Neutrophil (primary cell): ENCODE results near the gene PLPPR3.
A peak's percentile ranks its signal among the peaks of the same experiment; 100 is the strongest.

ENCODE experiments used
- H3K27ac ChIP-seq: fragments of 200-600 bp; sonication (generic); 2 replicates; pipeline ENCODE4 v1.5.1; 2016; ENCODE audit warnings: mild to moderate bottlenecking, moderate library complexity
- H3K27me3 ChIP-seq: fragments of 200-600 bp; sonication (generic); 2 replicates; pipeline ENCODE4 v1.6.0; 2016; ENCODE audit warnings: mild to moderate bottlenecking
- H3K36me3 ChIP-seq: fragments of 200-600 bp; sonication (generic); 2 replicates; pipeline ENCODE4 v1.5.1; 2017
- H3K4me1 ChIP-seq, 2 experiments: fragments of 200-600 bp in 1 of 2; sonication (generic) in 1 of 2; 1 replicate in 1 of 2; 2 replicates in 1 of 2; pipeline versions ENCODE4 v1.5.1 to v1.6.1; 2013 to 2016; ENCODE audit warnings: low read depth in 1 of 2, low read length in 1 of 2, mild to moderate bottlenecking in 1 of 2, moderate library complexity in 1 of 2; ENCODE audit not compliant: control insufficient read depth in 1 of 2, insufficient read depth in 1 of 2
- H3K4me3 ChIP-seq, 2 experiments: fragments of 200-600 bp in 1 of 2; sonication (generic) in 1 of 2; 1 replicate in 1 of 2; 2 replicates in 1 of 2; pipeline ENCODE4 v1.5.1; 2013 to 2016; ENCODE audit warnings: low read depth in 1 of 2, low read length in 1 of 2, mild to moderate bottlenecking in 1 of 2, moderate library complexity in 1 of 2
- H3K9me3 ChIP-seq: fragments of 200-600 bp; sonication (generic); 2 replicates; pipeline ENCODE4 v1.5.1; 2016
- TF ChIP-seq, protein P1 (sequence below): fragments of 200-600 bp; sonication (generic); IDR thresholded peaks from 2 replicates; pipeline ENCODE4 v1.5.1; 2016; ENCODE audit warnings: antibody characterized with exemption

The PLPPR3 gene

DNA sequence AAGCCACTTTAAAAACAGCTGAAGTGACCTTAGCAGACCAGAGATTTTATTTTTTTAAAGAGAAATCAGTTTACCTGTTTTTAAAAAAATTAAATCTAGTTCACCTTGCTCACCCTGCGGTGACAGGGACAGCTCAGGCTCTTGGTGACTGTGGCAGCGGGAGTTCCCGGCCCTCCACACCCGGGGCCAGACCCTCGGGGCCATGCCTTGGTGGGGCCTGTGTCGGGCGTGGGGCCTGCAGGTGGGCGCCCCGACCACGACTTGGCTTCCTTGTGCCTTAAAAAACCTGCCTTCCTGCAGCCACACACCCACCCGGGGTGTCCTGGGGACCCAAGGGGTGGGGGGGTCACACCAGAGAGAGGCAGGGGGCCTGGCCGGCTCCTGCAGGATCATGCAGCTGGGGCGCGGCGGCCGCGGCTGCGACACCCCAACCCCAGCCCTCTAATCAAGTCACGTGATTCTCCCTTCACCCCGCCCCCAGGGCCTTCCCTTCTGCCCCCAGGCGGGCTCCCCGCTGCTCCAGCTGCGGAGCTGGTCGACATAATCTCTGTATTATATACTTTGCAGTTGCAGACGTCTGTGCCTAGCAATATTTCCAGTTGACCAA lies 10.8 kb downstream of the PLPPR3 start:
- Histone ChIP-seq H3K4me3 (no peak overlapping the region), H3K36me3 (peaks cover 73% of the 10 kb centered on the region), H3K4me1 (no peaks in the 10 kb centered on the region), H3K27ac (no peak overlapping the region), H3K27me3 (no peaks in the 10 kb centered on the region), H3K9me3 (no peaks in the 10 kb centered on the region)
- TF ChIP-seq, protein P1, sequence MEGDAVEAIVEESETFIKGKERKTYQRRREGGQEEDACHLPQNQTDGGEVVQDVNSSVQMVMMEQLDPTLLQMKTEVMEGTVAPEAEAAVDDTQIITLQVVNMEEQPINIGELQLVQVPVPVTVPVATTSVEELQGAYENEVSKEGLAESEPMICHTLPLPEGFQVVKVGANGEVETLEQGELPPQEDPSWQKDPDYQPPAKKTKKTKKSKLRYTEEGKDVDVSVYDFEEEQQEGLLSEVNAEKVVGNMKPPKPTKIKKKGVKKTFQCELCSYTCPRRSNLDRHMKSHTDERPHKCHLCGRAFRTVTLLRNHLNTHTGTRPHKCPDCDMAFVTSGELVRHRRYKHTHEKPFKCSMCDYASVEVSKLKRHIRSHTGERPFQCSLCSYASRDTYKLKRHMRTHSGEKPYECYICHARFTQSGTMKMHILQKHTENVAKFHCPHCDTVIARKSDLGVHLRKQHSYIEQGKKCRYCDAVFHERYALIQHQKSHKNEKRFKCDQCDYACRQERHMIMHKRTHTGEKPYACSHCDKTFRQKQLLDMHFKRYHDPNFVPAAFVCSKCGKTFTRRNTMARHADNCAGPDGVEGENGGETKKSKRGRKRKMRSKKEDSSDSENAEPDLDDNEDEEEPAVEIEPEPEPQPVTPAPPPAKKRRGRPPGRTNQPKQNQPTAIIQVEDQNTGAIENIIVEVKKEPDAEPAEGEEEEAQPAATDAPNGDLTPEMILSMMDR, result no peak

DNA sequence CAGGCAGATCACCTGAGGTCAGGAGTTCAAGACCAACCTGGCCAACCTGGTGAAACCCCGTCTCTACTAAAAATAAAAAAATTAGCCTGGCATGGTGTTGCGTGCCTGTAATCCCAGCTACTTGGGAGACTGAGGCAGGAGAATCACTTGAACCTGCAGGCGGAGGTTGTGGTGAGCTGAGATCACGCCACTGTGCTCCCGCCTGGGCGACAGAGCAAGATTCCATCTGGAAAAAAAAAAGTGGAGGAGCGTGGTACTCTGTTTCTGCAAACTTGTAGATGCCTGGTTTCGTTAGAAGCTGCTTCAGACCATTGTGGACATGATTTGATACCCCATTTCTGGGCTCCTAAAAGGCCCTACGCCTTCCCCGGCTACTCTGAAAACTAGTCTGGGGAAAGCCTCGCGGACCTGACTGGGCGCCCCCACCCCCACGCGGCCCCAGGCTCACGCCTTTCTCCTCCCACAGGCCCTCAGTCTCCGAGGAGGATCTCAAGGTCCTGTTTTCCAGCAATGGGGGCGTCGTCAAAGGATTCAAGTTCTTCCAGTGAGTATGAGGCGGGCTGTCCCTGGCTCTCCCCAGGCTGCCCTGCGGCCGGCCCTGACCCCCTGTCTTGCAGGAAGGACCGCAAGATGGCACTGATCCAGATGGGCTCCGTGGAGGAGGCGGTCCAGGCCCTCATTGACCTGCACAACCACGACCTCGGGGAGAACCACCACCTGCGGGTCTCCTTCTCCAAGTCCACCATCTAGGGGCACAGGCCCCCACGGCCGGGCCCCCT lies 11.5 kb downstream of the PLPPR3 start:
- Histone ChIP-seq H3K9me3 (no peaks in the 10 kb centered on the region), H3K4me3 (no peak overlapping the region), H3K4me1 (no peaks in the 10 kb centered on the region), H3K36me3 (peaks cover 80% of the 10 kb centered on the region), H3K27ac (no peak overlapping the region), H3K27me3 (no peaks in the 10 kb centered on the region)
- TF ChIP-seq, protein P1, result no peak

DNA sequence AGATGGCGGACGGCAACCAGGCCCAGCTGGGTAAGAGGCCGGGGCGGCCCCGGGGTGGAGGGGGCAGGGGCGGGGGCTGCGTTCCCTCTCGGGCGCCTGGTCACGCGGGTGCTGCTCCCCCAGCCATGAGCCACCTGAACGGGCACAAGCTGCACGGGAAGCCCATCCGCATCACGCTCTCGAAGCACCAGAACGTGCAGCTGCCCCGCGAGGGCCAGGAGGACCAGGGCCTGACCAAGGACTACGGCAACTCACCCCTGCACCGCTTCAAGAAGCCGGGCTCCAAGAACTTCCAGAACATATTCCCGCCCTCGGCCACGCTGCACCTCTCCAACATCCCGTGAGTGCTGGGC lies 13.4 kb downstream of the PLPPR3 start:
- Histone ChIP-seq H3K27ac (no peak overlapping the region), H3K36me3 (peaks cover 95% of the 10 kb centered on the region), H3K4me1 (no peaks in the 10 kb centered on the region), H3K9me3 (no peaks in the 10 kb centered on the region), H3K27me3 (no peaks in the 10 kb centered on the region), H3K4me3 (no peak overlapping the region)
- TF ChIP-seq, protein P1, result no peak

DNA sequence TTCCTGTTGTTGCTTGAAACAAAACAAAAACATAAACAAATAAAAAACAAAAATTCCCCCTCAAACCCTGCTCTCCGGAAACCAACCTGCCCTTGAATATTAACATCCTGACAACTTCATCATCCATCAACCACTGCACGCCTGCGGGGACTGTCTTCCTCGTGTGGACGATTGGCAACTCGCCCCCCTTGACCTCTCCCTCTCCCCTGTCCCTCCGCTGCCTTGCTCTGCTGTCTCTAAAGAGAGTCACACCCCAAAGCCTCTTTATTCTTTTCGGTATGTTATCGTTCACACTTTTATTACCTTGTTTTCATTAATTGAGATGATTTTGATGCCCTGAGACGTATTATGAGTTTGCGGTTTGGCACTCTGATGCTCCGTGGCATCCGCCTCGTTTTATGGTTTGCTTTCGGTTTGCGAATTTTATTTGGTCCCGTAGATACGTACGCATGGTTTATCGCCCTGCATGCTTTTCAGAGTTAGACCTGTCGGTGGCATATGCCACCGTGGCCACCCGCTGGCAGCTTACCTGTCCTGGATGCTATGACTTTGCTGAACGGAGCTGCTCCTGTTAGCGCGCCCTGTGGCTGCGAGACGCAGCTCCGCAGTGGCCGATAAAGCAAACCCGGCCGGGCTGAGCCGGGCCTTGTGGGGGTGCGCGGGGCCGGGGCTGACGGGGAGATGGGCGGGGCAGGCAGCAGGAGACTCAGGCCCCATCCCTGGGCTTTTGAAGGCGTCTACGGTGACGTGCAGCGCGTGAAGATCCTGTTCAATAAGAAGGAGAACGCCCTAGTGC lies 13.9 kb downstream of the PLPPR3 start:
- TF ChIP-seq, protein P1, result no peak
- peak overlapping the region; percentile 25 for H3K27ac ChIP-seq
- no peaks in the 10 kb centered on the region for H3K9me3 ChIP-seq
- no peak overlapping the region for H3K4me3 ChIP-seq
- peaks cover 91% of the 10 kb centered on the region for H3K36me3 ChIP-seq
- H3K27me3 ChIP-seq, result no peaks in the 10 kb centered on the region
- H3K4me1 ChIP-seq, result no peaks in the 10 kb centered on the region

DNA sequence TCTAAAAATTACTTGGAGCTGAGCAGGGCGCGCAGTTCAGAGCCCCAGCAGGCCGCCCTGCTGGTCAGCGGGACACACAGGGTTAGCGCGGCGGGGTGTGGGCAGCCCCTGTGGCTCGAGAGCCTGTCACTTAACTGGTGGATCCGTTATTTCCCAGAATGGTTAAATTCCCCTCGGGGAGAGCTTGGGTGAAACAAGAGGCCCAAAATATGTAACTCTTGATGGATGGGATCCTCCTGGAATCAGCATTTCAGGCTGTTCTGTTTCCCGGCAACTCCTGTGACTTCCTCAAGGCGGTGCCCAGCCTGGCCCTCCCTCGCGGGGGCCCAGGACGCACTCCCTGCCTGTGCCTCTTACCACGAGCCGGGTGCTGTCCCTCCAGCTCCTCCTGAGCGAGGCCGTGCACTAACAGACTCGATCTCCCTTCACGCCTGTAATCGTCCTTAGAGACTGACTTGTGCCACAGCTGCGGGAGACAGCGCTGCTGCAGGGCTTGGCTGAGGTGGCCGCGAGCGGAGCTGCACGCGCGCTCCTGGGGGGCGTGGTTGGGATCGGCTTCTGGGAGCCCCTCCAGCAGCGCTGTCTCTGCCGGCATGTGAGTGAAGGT lies 14.8 kb downstream of the PLPPR3 start:
- no peaks in the 10 kb centered on the region for H3K9me3 ChIP-seq
- no peaks in the 10 kb centered on the region for H3K4me1 ChIP-seq
- TF ChIP-seq, protein P1, result no peak
- H3K27ac ChIP-seq, result peak overlapping the region; percentile 25
- H3K36me3 ChIP-seq, result peaks cover 88% of the 10 kb centered on the region
- H3K4me3 ChIP-seq, result no peak overlapping the region
- H3K27me3 ChIP-seq, result no peaks in the 10 kb centered on the region
